ENCODE results near the gene GNGT1. TPM values are rescaled to one million over a fixed set of nuclear protein-coding genes. Genes with fewer than 3 reads are reported as not detected.
"Not testable (repeated sequence)": the region's sequence is repeated elsewhere in the genome, so short reads cannot be mapped to it uniquely, and the experiment has no call there.

GNGT1 gene
- polyA plus RNA-seq, 12 donors = not detected

DNA sequence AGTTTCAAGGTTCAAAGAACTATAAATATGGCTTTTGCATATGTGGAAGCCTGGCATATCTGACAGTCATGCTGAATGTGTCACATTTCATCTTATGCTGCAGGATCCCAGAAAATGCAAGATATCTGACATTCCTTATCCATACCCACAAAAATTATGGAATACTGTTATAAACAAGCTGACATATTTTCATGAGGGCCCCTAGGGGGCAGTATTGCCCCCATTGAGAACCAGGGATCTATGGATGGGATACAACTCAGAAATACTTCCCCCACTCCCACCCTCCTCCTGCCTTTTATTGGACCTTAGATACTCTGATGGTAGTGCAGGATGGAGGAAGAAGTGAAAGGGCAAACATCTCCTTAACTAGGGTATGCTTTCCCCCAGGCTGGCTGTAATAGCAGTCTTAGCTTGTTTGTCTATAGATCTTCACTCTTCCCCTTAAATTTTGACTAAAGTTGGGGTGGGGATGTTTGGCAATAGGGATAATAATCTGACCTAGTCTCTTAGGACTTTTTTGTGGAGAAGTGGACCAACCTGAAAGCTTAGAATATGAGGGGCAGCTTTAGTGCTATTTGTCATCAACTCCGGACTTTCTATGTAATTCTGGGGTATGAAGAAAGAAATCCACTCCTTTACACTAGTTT lies 3.5 kb upstream of the GNGT1 start:
- peak; percentile 56 for DNase-seq

- no peak for DNase-seq
Observed at GRCh38 chr7:93910076-93910994, 4.0 kb downstream of the GNGT1 start.

GRCh38 chr7:93911242-93911641 lies 4.9 kb downstream of the GNGT1 start:
- not testable (repeated sequence) for DNase-seq

GRCh38 chr7:93911661-93912060 lies 5.3 kb downstream of the GNGT1 start:
- not testable (repeated sequence) for DNase-seq

GRCh38 chr7:93913197-93913596 lies 6.8 kb downstream of the GNGT1 start:
- DNase-seq = no peak

DNA sequence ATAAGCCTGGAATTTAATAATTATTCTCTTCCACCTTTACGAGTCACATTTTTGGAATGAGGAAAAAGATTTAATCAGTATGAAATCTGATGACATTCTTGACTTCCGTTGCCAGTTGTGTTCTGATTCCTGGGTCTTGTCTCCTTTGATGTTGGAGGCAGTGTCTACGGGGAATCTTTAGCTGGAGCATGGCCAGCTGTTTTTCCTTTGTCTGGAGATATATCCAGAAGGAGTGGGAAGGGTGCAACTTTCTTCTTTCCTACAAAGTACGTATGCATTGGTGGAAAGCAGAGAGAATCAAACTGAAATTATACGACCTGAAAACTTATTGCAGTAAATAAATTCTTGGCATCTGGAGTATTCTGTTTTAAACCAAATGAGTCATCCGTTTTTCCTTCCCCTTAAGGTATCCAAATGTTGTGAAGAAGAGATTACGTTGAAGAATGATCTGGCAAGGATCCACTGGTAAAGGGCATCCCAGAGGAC lies 8.3 kb downstream of the GNGT1 start:
- no peak for DNase-seq

- DNase-seq = not testable (repeated sequence)
Observed at GRCh38 chr7:93915206-93915842, 9.0 kb downstream of the GNGT1 start.

- DNase-seq = not testable (repeated sequence)
Observed at GRCh38 chr7:93915888-93916287, 9.5 kb downstream of the GNGT1 start.

DNA sequence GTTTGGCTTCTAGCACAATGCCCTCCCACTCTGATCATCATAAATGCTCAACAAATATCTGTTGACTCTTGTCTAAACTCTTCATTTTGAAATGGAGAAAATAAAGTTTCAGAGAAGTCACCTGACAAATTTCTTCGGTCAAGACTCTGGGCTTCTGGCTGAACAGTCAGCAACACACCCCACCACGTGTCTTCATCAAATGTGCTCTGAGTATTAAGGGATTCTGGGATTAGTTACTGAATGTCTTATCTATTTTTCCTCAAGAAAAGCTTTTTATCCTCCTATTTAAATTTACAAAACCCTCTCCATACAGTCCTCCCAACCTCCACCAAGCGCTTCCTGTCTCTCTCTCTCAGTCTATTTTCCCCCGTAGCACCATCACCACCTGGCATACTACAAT lies 9.9 kb downstream of the GNGT1 start:
- DNase-seq = not testable (repeated sequence)

DNA sequence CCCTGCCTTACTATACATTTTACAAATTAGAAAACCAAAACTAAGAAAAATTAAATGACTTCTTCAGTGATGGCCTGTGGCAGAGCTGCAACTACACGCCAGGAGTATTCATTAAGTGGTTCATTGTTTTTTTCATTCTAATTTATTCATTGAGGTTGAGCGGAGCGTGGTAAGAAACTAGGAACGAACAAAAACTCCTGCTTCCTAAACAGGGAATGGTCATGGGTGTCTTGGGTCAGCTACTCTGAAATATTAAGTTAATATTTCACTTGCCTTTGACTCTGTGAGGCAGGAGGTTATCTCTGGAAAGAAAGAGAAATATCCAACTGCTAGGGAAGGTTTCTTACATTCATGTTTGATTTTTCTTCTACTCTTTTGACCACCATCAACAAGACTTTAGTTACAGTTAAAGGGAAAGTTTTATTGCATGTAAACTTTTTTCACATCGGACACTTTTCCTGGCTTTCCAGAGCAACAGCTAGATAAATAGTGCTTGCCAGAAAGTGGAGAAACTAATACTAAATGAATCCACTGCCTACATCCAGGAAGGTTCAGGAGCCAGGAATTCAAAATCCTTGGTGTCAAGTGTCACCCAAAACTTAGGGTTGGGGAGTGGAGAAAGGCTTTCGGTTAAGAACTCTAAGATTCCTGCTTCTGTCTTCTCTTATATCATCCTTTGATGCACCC lies 14.3 kb downstream of the GNGT1 start:
- peak; percentile 42 for DNase-seq

- no peak for DNase-seq
Observed at GRCh38 chr7:93921186-93921585, 14.8 kb downstream of the GNGT1 start.

GRCh38 chr7:93921607-93922566 lies 15.5 kb downstream of the GNGT1 start, which contains the start of gene GNG11:
Gene GNG11 (plus strand): TSS chr7:93921735. CDS start chr7:93922138, 403 bp downstream.
- peak; percentile 85 for DNase-seq

DNA sequence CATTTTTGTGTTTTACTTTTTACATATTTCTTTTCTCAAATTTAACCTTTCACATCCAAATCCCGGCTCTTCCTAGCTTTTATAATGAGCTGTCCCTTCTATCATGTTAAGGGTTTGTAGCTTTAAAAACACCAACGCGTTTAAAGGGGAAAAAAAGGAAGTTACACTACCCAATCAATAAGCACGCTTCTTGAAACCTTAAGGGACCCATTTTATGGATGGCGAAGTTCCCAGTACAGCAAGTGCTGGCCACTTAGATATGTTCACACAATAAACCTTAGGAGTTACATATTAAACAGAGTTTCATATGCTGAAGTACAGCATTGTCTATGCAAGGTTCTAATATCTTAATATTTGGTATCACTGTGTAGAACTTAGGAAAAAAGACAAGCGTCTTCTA lies 16.9 kb downstream of the GNGT1 start:
- DNase-seq = peak; percentile 75

- DNase-seq = no peak
Observed at GRCh38 chr7:93923942-93924341, 17.6 kb downstream of the GNGT1 start.

DNA sequence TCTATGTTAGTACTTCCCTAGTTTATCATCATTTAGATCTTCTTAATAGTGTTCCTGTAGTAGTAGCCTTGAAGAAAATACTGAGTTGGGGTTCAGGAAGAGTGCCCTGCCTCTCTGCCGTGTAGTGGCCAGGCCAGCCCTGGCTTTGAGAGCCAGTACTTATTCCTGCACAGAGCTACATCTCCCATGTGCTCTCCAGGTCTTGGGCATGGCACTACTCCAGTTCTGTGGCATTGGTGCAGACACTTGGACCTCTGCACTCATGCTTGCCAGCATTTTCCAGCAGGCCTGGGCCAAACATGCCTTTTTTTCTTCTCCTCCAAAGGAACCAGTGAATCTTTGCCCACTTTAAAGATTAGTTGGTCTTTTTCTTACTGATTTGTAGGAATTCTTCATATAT lies 20.4 kb downstream of the GNGT1 start:
- DNase-seq = no peak

DNA sequence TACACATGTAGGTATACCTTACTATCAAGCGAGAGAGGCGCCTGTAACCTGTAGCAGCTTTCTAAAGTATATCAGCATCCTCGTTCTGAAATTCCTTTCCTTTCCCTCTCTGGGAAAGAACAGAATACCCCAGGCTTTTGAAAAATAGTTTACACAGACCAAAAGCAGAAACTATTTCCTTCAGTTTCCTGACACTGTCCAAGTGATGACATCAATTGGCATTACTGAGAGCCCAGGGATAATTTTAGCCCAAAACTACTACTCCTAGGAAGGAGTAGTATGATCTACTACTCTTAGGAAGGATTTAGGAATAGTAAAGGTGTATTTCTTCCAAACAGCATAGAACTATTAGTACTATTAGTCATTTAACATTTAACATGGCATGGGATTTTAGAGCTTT lies 21.2 kb downstream of the GNGT1 start:
- peak; percentile 73 for DNase-seq

DNA sequence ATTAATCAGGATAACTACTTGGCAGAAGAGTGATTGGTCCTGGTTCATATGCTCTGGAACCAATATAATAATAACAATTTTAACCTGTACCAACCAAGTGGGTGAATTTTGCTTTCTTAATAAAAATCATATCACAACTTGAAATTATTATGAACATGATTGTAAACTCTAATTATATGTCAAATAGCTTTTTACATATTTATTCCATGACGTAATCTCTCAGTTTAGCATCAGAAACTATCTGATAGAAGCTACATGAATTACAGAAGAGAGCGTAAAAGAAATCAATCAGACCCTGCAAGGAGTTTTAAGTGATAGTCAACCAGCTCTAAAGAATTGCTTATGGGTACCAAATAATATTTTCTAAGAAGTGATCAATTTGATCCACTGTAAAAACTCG lies 25.3 kb downstream of the GNGT1 start:
- no peak for DNase-seq

DNA sequence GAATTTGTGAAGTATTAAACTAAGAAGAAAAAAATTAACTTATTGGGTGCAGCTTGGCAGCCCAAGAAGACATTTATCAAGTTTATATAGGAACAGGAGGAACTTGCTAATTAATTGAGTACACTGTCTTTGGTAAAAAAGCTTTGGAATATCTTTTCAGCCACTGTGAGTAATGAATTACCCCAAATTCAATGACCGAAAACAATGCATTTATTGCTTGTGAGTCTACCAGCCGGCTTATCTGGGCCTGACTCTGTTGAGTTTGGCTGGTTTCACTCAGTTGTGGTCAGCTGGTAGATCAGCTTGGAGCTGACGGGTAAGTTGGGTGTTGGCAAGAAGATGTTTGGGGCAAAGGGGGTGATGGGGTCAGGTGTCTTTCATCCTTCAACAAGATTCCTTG lies 26.8 kb downstream of the GNGT1 start:
- DNase-seq = no peak

GRCh38 chr7:93935102-93935501 lies 28.7 kb downstream of the GNGT1 start:
- DNase-seq = no peak

GRCh38 chr7:93937818-93938217 lies 31.5 kb downstream of the GNGT1 start:
- no peak for DNase-seq

DNA sequence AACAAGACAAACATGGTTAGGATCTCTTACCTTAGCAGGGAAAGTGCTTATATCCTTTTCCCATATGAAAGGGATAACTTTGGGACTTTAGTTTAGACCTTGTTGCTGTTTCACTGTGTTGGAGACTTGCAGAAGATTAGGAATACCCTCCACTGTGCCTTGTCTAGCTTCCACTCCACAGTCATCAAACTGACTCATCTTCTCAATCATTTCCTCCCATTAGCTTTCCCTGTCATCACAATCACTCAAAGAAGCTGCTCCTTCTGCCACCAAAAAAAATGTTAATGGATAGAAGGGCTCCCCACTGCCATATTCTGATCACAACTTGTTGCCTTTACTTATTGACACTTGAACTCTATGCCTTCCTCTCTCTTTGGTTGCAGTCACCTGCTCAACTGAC lies 31.9 kb downstream of the GNGT1 start:
- DNase-seq = no peak
